Mesothelial cell of epicardium (in vitro differentiated cells): ENCODE measurements around the gene PTPRU. TPM values are rescaled to one million over a fixed set of nuclear protein-coding genes. Genes with fewer than 3 reads are reported as not detected.
A peak's percentile ranks its signal among the peaks of the same experiment; 100 is the strongest.

Experiments used
- DNase-seq, 2 experiments: peaks; one replicate each; pipeline ENCODE4 v3.0.0; 2021; ENCODE audit warnings: low spot score in 2 of 2; ENCODE audit not compliant: unreplicated experiment in 2 of 2
- H3K27ac Mint-ChIP-seq: 2 replicates; pipeline ENCODE4 v1.8.0; 2021; ENCODE audit warnings: mixed read lengths
- H3K27me3 Mint-ChIP-seq: 2 replicates; pipeline ENCODE4 v1.8.0; 2021; ENCODE audit warnings: low read depth, mixed read lengths
- H3K36me3 Mint-ChIP-seq: 2 replicates; pipeline ENCODE4 v1.8.0; 2021; ENCODE audit warnings: mixed read lengths
- H3K4me1 Mint-ChIP-seq: 2 replicates; pipeline ENCODE4 v1.8.0; 2021; ENCODE audit warnings: mixed read lengths
- H3K4me3 Mint-ChIP-seq: 2 replicates; pipeline ENCODE4 v1.8.0; 2021; ENCODE audit warnings: mild to moderate bottlenecking, moderate library complexity, mixed read lengths
- H3K9me3 Mint-ChIP-seq: 2 replicates; pipeline ENCODE4 v1.8.0; 2021; ENCODE audit warnings: mixed read lengths
- total RNA-seq: library from RNA; stranded (reverse); gene quantifications from 3 replicates; pipeline ENCODE4 v1.2.1, GENCODE V29; 2021
- TF ChIP-seq, protein P1 (sequence below): fragments of 200-600 bp; sonication (generic); IDR thresholded peaks from one replicate; pipeline ENCODE4 v1.5.0; 2021; ENCODE audit warnings: antibody characterized with exemption; ENCODE audit not compliant: unreplicated experiment

Gene PTPRU
- total RNA-seq, 1 donor from 2014 or later, result 151 TPM

GRCh38 chr1:29222686-29223085 lies 13.6 kb upstream of the PTPRU start:
- Mint-ChIP-seq H3K27me3 (no peaks in the 10 kb centered on the region), H3K9me3 (no peaks in the 10 kb centered on the region), H3K27ac (no peak overlapping the region), H3K36me3 (peaks cover 8% of the 10 kb centered on the region), H3K4me1 (no peaks in the 10 kb centered on the region), H3K4me3 (no peak overlapping the region)
- no peak for DNase-seq
- TF ChIP-seq, protein P1, sequence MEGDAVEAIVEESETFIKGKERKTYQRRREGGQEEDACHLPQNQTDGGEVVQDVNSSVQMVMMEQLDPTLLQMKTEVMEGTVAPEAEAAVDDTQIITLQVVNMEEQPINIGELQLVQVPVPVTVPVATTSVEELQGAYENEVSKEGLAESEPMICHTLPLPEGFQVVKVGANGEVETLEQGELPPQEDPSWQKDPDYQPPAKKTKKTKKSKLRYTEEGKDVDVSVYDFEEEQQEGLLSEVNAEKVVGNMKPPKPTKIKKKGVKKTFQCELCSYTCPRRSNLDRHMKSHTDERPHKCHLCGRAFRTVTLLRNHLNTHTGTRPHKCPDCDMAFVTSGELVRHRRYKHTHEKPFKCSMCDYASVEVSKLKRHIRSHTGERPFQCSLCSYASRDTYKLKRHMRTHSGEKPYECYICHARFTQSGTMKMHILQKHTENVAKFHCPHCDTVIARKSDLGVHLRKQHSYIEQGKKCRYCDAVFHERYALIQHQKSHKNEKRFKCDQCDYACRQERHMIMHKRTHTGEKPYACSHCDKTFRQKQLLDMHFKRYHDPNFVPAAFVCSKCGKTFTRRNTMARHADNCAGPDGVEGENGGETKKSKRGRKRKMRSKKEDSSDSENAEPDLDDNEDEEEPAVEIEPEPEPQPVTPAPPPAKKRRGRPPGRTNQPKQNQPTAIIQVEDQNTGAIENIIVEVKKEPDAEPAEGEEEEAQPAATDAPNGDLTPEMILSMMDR, result no peak

DNA sequence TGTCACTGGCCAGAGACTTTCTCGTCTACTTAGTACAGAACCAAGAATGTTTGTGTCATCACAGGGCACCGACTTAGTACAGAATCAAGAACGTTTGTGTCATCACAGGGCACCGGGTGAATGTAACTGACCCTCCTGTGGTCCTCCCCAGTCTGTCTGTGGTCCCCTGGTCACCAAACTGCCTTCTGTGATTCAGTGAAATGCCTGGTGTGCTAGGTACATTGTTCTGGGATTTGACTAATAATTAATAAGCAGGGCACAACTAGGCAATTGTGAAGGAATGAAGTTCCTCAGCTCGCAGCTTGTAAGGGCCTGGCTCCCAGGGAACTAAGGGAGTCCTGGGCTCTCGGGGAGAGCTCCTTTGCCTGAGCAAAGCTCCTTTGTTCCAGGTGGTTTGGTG lies 12.8 kb upstream of the PTPRU start:
- H3K27ac Mint-ChIP-seq, result no peak overlapping the region
- no peaks in the 10 kb centered on the region for H3K27me3 Mint-ChIP-seq
- H3K9me3 Mint-ChIP-seq, result no peaks in the 10 kb centered on the region
- H3K36me3 Mint-ChIP-seq, result peaks cover 8% of the 10 kb centered on the region
- DNase-seq, result no peak
- H3K4me3 Mint-ChIP-seq, result no peak overlapping the region
- no peaks in the 10 kb centered on the region for H3K4me1 Mint-ChIP-seq
- TF ChIP-seq, protein P1, result no peak

GRCh38 chr1:29224356-29224837 lies 11.9 kb upstream of the PTPRU start:
- TF ChIP-seq, protein P1, result no peak
- no peak overlapping the region for H3K4me3 Mint-ChIP-seq
- H3K27me3 Mint-ChIP-seq, result no peaks in the 10 kb centered on the region
- no peak for DNase-seq
- no peaks in the 10 kb centered on the region for H3K9me3 Mint-ChIP-seq
- H3K36me3 Mint-ChIP-seq, result peaks cover 8% of the 10 kb centered on the region
- peaks cover under 1% of the 10 kb centered on the region for H3K4me1 Mint-ChIP-seq
- no peak overlapping the region for H3K27ac Mint-ChIP-seq

- TF ChIP-seq, protein P1, result no peak
- Mint-ChIP-seq H3K36me3 (peaks cover 7% of the 10 kb centered on the region), H3K4me3 (no peak overlapping the region), H3K9me3 (no peaks in the 10 kb centered on the region), H3K27me3 (no peaks in the 10 kb centered on the region), H3K4me1 (peaks cover 9% of the 10 kb centered on the region), H3K27ac (no peak overlapping the region)
- no peak for DNase-seq
These were observed 11.0 kb upstream of the PTPRU start for GRCh38 chr1:29225361-29225760.

GRCh38 chr1:29227511-29227910 lies 8.8 kb upstream of the PTPRU start:
- DNase-seq, result no peak
- no peak overlapping the region for H3K4me3 Mint-ChIP-seq
- H3K27ac Mint-ChIP-seq, result peak overlapping the region; percentile 43
- H3K27me3 Mint-ChIP-seq, result no peaks in the 10 kb centered on the region
- no peaks in the 10 kb centered on the region for H3K9me3 Mint-ChIP-seq
- TF ChIP-seq, protein P1, result no peak
- H3K4me1 Mint-ChIP-seq, result peaks cover 12% of the 10 kb centered on the region
- H3K36me3 Mint-ChIP-seq, result peaks cover 2% of the 10 kb centered on the region

- Mint-ChIP-seq H3K4me1 (peaks cover 12% of the 10 kb centered on the region), H3K9me3 (no peaks in the 10 kb centered on the region), H3K36me3 (no peaks in the 10 kb centered on the region), H3K27ac (peak overlapping the region; percentile 95), H3K27me3 (peaks cover 6% of the 10 kb centered on the region), H3K4me3 (peak overlapping the region; percentile 85)
- TF ChIP-seq, protein P1, result no peak
- no peak for DNase-seq
These were observed 6.1 kb upstream of the PTPRU start for GRCh38 chr1:29230204-29230552.
